Motor neuron (in vitro differentiated cells): Measurements from ENCODE around the gene INPP4A. TPM values are rescaled to one million over a fixed set of nuclear protein-coding genes. Genes with fewer than 3 reads are reported as not detected.

Experiments used
- ATAC-seq, 8 experiments: fragments of 200-7000 bp; cut with Tn5 transposase; replicated peaks in 6 of 8; 2 replicates each; pipeline ENCODE4 v1.8.0; 2021; ENCODE audit warnings: mild to moderate bottlenecking in 8 of 8, moderate library complexity in 8 of 8
- H3K27ac ChIP-seq, 2 donors: fragments of 250-450 bp; sonication (Bioruptor Pico); 2 replicates each; pipeline ENCODE4 v1.9.0; 2021; ENCODE audit warnings: antibody characterized with exemption in 2 of 2, mild to moderate bottlenecking in 2 of 2, moderate library complexity in 1 of 2
- H3K4me1 ChIP-seq, 2 donors: fragments of 250-450 bp; sonication (Bioruptor Pico); replicated peaks in 1 of 2; 2 replicates each; pipeline ENCODE4 v1.6.1; 2021; ENCODE audit warnings: antibody characterized with exemption in 2 of 2, mild to moderate bottlenecking in 2 of 2, moderate library complexity in 1 of 2
- H3K4me3 ChIP-seq, 5 donors: fragments of 250-450 bp; sonication (Bioruptor Pico); 2 replicates each; pipeline ENCODE4 v1.9.0; 2021; ENCODE audit warnings: antibody characterized with exemption in 5 of 5, mild to moderate bottlenecking in 5 of 5, moderate library complexity in 4 of 5
- WGBS, 10 experiments: fragments of 450-650 bp; shearing (Covaris generic); methylation state at CpG; one replicate each; pipeline ENCODE4 v1.0.0; 2022; 5-methylcytosine and 5-hydroxymethylcytosine counted together
- in situ Hi-C, 9 experiments: fragments of 400-800 bp; cut with MboI; loops; one replicate each; pipeline ENCODE4 v1.15.0; 2021; ENCODE audit warnings: low sequenced_read_pairs in 9 of 9, low pct_unique_long_range_greater_than_20kb in 2 of 9; ENCODE audit not compliant: unreplicated experiment in 9 of 9
- total RNA-seq, 8 experiments: library from RNA; unstranded; fragments of 300-600 nt; gene quantifications; 2 replicates each; pipeline versions ENCODE4 v1.2.3 to v1.2.4, GENCODE V29; 2022

The INPP4A gene
- total RNA-seq, 8 experiments from 2014 or later = 24.2 to 111 (median 31.1) TPM

DNA sequence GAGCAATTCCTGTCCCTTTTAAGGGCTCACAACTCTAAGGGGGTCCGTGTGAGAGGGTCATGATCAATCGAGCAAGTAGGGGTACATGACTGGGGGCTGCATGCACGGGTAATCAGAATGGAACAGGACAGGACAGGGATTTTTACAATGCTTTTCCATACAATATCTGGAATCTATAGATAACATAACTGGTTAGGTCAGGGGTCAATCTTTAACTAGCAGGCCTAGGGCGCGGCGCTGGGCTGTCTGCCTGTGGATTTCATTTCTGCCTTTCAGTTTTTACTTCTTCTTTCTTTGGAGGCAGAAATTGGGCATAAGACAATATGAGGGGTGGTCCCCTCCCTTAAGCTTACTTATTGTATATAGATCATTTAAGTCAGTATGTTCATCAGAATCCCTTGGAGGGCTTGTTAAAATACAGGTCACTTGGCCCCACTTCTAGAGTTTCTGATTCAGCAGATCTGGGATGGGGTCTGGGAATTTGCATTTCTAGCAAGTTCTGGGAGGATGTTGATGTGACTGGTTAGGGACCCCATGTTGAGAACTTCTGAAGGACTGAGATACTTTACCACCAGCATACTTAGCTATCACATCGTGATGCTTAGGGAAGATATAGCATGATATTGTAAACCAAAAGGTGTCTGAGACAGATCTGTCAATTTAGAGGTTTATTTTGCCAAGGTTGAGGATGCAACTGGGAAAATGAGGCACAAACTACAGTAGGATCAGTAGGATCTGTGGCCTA lies 2.8 kb upstream of the INPP4A start:
- Histone ChIP-seq H3K4me1 (peaks cover 6 to 10% of the 10 kb centered on the region in 2 donors), H3K4me3 (no peak overlapping the region), H3K27ac (no peak overlapping the region)
- in situ Hi-C loops = loop anchor here in 1 of 9 experiments (25.0 kb wide), 1 partner anchor 95 kb away; no protein-coding TSS in a partner anchor
- WGBS, 10 experiments = 20 to 87% (median 77%) methylated on average over 1 to 7 of the region's 7 CpGs; no CpG with 5 or more reads in 1 of the 10 experiments
- no peak for ATAC-seq

DNA sequence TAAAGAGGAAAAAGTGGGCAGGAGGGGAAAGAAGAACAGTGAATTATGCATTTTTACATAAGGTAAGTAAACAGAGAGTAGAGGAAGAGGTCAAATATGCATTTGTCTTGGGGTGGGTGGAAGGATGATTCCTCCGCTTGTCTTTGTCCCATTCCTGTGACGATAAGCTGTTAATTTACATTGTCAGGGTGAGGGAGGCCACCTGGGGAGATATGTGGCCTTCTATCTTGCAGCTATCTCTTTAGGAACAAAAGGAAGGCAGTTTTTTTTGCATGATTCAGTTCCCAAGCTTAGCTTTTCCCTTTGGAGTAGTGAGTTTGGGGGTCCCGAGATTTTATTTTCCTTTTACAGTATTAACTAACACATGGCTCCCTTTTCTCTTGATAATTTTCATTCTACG lies 2.2 kb upstream of the INPP4A start:
- ATAC-seq = no peak
- Histone ChIP-seq H3K27ac (no peak overlapping the region), H3K4me1 (peaks cover 10 to 16% of the 10 kb centered on the region in 2 donors), H3K4me3 (no peak overlapping the region)
- in situ Hi-C loops = loop anchor here in 1 of 9 experiments (25.0 kb wide), 1 partner anchor 95 kb away; no protein-coding TSS in a partner anchor
- 25 to 84% (median 63%) methylated on average over 1 to 4 of the region's 4 CpGs; no CpG with 5 or more reads in 2 of the 10 experiments for WGBS, 10 experiments

DNA sequence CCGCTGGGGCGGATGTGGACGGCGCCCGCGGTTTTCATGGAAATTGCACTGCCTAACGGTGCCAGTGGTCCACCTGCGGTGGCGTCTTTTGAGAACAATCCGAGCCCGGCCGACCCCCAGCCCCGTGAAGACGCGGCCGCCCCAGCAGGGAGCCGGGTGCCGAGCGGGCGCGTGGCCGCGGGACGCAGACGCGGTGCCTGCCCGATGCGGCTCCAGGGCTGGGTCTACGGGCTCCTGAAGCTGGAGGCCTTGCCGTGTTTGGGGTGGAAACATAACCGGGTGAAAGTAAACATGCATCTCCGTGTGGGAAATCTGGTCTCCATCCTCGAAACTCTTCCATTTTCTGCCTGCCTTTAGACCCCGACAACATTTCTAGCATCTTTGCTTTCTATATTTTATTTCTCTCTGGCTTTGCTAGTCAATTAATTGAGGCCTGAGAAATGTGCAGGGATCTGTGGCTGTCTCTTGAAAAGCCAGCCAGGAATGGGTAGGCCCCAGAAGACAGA lies 572 bp downstream of the INPP4A start:
- WGBS, 10 experiments = 0 to 3% (median 2%) methylated on average over 4 to 15 of the region's 34 CpGs; no CpG with 5 or more reads in 7 of the 10 experiments
- Histone ChIP-seq H3K4me3 (peak overlapping the region; percentile 48 to 90 (median 70)), H3K4me1 (peaks cover 10 to 17% of the 10 kb centered on the region in 2 donors), H3K27ac (peak overlapping the region; percentile 47 to 54)
- peak in 7 of 8 experiments; percentile 16 to 57 (median 52) for ATAC-seq
- in situ Hi-C loops = loop anchor here in 1 of 9 experiments (25.0 kb wide), 1 partner anchor 92 kb away; no protein-coding TSS in a partner anchor

DNA sequence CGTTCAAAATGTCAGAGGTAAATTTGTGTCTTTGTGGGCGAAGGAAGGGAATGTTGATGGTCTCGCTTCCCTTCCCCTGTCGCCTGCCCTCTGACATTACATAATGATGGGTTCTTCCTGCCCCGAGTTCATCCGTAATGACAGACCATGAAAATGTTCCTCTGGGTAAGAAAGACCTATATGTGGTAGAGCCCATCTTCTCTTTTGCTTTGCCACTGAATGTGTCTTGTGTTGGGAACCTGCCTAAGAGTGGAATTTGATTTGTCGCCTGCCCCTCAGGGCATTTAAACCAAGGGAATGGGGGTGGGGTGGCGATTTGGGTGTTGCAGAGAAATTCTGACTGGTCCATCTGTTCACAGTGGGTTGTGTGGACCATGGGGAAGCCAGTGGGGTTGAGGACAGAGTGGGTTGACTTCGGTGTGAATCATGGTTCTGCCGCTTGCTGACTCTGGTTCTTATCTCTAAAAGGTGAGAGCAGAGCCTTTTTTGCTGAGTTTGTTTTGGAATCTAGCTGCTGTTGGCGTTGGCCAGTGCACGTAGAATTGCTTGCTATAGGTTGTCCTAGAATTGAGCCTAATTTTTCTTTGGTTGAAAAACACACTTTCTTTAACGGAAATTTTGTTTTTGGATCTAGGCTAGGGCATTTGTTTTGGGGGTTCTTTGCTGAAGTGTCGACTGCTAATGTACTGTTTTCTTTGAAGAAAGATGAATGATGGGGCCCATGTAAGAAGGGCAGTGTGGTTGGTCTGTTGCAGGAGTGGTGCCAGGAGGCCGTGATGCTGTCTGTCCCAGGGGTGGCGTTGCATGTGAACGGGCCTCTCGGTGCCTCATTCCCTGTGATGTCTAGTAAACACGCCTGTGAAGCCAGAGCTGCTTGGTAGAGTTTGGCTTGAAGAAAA lies 1.3 kb downstream of the INPP4A start:
- Histone ChIP-seq H3K27ac (peak overlapping the region; percentile 47 to 54), H3K4me3 (peak overlapping the region; percentile 48 to 90 (median 70)), H3K4me1 (peaks cover 10 to 17% of the 10 kb centered on the region in 2 donors)
- WGBS, 10 experiments = 11 to 89% (median 32%) methylated on average over 1 to 14 of the region's 19 CpGs; no CpG with 5 or more reads in 1 of the 10 experiments
- in situ Hi-C loops = loop anchor here in 1 of 9 experiments (25.0 kb wide), 1 partner anchor 91 kb away; no protein-coding TSS in a partner anchor
- peak in 2 of 8 experiments; percentile 2 for ATAC-seq

DNA sequence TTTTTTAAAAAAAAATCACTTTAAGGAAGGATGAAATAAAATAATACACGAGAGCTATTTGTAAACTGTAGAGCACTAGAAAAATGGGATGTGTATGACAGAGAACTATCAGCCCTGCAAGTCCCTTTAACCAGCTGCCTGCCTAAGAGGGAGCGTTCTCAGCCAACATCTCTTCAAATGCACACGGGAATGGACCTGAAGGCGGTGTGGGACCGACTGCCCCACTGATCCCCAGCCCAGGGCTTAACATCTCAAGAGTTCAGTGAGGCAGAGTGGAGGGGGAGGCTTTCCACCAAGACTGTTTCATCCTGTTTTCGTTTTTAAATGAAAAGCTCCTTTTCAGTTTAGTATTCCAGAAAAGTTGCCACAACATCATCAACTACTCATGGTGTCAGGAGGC lies 2.2 kb downstream of the INPP4A start:
- no peak for ATAC-seq
- H3K4me1 ChIP-seq = peaks cover 10 to 23% of the 10 kb centered on the region in 2 donors
- in situ Hi-C loops = loop anchor here in 1 of 9 experiments (25.0 kb wide), 1 partner anchor 90 kb away; no protein-coding TSS in a partner anchor
- no peak overlapping the region for H3K27ac ChIP-seq
- 31 to 100% (median 80%) methylated on average over 1 to 6 of the region's 6 CpGs; no CpG with 5 or more reads in 2 of the 10 experiments for WGBS, 10 experiments
- peak overlapping the region in 3 of 5 donors; percentile 48 to 80 (median 70) for H3K4me3 ChIP-seq

DNA sequence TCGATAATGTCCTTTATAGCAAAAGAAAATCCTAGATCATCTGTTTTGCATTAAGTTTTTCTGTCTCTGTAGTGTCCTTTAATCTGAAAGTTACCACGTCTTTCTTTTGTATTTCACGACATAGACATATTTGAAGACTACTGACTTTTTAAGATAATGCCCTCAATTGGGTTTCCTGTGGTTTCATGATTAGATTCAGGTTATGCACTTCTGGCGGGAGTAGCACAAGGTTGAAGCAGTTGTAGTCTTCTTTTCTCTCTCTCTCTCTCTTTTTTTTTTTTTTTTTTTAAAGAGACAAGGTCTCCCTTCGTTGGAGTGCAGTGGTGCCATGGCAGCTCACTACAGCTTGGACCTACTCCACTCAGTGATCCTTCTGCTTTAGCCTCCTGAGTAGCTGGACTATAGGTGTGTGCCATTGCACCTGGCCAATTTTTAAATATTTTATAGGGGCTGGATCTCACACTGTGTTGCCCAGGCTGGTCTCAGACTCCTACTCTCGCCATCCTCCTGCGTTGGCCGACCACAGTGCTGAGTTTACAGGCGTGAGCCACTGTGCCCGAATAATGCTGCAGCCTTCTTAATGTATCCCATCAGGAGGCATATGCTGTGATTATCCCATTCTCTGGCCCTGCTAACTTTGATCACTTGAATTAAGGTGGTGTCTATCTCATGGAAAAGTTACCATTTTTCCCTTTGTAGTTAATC lies 3.9 kb downstream of the INPP4A start:
- H3K4me3 ChIP-seq = no peak overlapping the region
- no peak overlapping the region for H3K27ac ChIP-seq
- 30 to 100% (median 79%) methylated on average over 1 to 10 of the region's 10 CpGs for WGBS, 10 experiments
- peaks cover 10 to 26% of the 10 kb centered on the region in 2 donors for H3K4me1 ChIP-seq
- ATAC-seq = no peak
- in situ Hi-C loops = loop anchor here in 1 of 9 experiments (25.0 kb wide), 1 partner anchor 89 kb away; no protein-coding TSS in a partner anchor

DNA sequence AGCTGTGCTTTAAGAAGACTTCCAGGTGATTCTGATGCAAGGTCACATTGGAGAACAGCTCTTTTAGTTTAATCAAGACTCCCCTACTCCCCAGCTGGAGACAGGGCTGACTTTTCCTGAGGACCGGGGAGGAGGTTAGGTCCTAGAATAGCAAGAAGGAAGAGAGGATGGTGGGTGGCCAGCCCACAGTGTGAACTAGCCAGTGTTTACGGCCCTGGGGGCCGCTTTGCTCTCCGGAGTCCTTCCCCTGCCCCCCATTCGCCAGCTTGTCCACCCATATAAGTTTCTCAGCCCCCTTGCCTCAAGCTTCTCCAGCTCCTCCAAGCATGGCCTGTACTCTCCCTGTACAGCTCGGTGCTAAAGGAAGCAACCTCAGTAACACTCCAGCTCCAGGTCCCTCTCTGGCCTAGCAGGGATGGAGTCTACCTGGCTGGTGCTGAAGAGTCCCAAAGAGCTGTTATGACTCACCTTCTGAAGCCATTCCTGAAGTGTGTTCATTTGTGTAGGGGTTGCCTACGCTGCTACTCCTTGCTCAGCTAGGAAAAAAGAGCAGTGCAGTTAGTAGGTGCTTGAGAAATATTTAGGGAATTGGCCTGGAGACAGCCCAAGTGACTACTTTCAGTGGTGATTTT lies 7.9 kb downstream of the INPP4A start:
- WGBS, 10 experiments = 83 to 100% (median 100%) methylated on average over 1 to 2 of the region's 7 CpGs; no CpG with 5 or more reads in 2 of the 10 experiments
- Histone ChIP-seq H3K4me1 (peaks cover 0 to 10% of the 10 kb centered on the region in 2 donors), H3K4me3 (no peak overlapping the region), H3K27ac (no peak overlapping the region)
- in situ Hi-C loops = no loop called here
- ATAC-seq = no peak

DNA sequence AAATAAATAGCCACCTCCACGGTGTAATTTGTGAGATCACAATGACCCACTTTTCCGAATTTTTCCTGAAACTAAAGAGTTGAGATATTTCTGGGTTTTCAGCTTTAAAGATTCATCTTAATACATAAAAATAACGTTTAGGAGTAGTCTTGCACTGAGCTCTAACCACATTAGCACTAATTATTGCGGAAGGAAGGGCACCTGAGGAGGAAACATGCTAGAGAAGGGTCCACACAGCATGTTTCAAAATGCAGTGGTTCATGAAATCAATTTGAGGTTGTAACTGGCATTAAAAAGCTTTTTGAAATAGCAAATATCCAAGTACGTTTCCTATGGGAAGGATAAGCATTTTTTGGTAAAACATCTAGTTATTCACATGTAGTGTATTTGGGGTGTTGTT lies 8.4 kb downstream of the INPP4A start:
- Histone ChIP-seq H3K27ac (no peak overlapping the region), H3K4me1 (peaks cover 0 to 9% of the 10 kb centered on the region in 2 donors), H3K4me3 (no peak overlapping the region)
- in situ Hi-C loops = no loop called here
- WGBS, 10 experiments = 79 to 100% (median 93%) methylated on average over 2 to 5 of the region's 5 CpGs; no CpG with 5 or more reads in 1 of the 10 experiments
- no peak for ATAC-seq

DNA sequence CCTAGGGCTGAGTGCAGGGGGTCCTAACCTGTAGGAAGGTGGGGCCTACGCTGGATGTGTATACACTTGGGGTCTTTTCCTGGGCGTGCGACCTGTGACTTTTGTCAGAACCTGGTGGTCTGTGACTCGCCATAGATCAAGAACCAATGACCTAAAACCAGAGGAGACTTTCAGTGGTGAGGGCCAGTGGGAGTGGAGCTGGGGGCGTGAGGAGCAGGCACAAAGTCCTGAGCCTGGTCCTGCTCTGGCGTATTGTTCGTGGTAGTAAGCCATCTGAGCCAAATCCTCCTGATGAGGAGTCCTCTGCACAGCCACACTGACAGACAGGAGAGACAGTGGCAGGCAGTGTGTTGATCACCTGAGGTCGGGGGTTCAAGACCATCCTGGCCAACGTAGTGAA lies 8.9 kb downstream of the INPP4A start:
- no peak for ATAC-seq
- WGBS, 10 experiments = 74 to 100% (median 96%) methylated on average over 1 to 7 of the region's 9 CpGs; no CpG with 5 or more reads in 5 of the 10 experiments
- H3K4me1 ChIP-seq = peaks cover 0 to 9% of the 10 kb centered on the region in 2 donors
- no peak overlapping the region for H3K4me3 ChIP-seq
- in situ Hi-C loops = no loop called here
- no peak overlapping the region for H3K27ac ChIP-seq

DNA sequence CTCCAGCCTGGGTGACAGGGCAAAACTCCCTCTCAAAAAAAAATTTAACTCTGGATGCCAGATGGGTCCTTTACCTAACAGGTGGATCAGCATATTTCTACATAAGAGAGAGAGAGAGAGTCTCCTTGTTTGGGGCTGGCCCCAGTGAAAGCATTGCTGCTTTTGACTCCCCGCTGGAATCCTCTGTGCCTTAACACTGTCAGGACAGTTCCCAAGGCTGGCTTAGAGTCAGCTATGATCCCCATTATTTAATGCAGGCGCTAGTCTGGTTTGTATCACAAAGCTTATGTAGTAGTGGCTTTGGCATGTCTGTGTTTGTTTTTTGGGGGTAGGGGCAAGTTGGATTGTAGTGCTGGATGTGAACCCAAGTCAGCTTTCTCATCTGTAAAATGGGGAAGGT lies 9.4 kb downstream of the INPP4A start:
- in situ Hi-C loops = no loop called here
- Histone ChIP-seq H3K4me1 (peaks cover 0 to 9% of the 10 kb centered on the region in 2 donors), H3K4me3 (no peak overlapping the region), H3K27ac (no peak overlapping the region)
- WGBS, 10 experiments = 76 to 88% (median 83%) methylated on average over 1 to 2 of the region's 2 CpGs; no CpG with 5 or more reads in 7 of the 10 experiments
- ATAC-seq = no peak

DNA sequence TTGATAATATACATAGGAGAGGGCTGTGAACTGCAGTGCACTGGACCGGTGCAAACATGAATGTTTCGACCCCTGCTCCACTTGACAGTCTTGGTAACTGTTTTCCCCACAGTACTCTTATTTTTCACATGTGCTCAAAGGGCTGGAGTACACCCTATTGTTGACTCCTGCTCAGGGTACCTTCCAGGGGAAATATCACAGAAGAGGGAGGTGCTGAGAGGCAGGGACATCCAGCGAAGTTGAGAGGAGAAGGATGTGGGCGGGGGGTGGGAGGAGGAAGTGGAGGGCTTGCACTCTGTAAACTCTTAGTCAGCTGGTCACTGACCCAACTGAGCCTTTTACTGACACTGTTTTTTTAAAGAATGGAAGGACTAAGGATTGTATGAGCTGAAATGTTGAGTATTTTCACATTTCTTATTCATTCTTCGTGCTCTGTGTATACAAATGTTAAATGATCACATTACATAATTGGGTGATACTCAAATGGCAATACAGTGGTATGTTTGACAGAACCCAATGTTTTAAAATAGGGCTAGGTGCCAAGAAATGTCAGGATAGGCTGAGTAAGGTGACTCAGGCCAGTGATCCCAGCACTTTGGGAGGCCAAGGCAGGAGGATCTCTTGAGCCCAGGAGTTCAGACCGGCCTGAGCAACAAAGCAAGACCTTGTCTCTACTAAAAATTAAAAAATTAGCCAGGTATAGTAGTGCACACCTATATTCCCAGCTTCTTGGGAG lies 10.0 kb downstream of the INPP4A start:
- Histone ChIP-seq H3K27ac (no peak overlapping the region), H3K4me1 (peaks cover 0 to 14% of the 10 kb centered on the region in 2 donors), H3K4me3 (no peak overlapping the region)
- 40 to 100% (median 72%) methylated on average over 1 to 5 of the region's 6 CpGs; no CpG with 5 or more reads in 1 of the 10 experiments for WGBS, 10 experiments
- in situ Hi-C loops = no loop called here
- ATAC-seq = peak in 1 of 8 experiments; percentile 3
